A549 (cell line): ENCODE data around the gene TMEM144.

Source experiments
- JUN ChIP-seq, 2 experiments: fragments of >200 bp; sonication (Bioruptor Twin); formaldehyde crosslinking; IDR thresholded peaks; 2 replicates in 1 of 2; 3 replicates in 1 of 2; pipeline ENCODE4 v1.6.1; 2016 to 2017
- JUNB ChIP-seq: fragments of >200 bp; sonication (Bioruptor Twin); formaldehyde crosslinking; IDR thresholded peaks from 2 replicates; pipeline ENCODE4 v1.6.1; 2016
- POLR2A ChIP-seq: IDR thresholded peaks from 2 replicates; pipeline ENCODE4 v1.6.1; 2012; ENCODE audit warnings: mild to moderate bottlenecking, low read length
- RCOR1 ChIP-seq: fragments of 150-350 bp; IDR thresholded peaks from 2 replicates; pipeline ENCODE4 v1.6.1; 2014; ENCODE audit warnings: antibody characterized with exemption, low read length, low read depth
- TF ChIP-seq, protein P1 (sequence below): fragments of >200 bp; sonication (Bioruptor Twin); formaldehyde crosslinking; IDR thresholded peaks from 3 replicates; pipeline ENCODE4 v1.5.1; 2016
- TF ChIP-seq, protein P2 (sequence below): fragments of 450-650 bp; IDR thresholded peaks from 2 replicates; pipeline ENCODE4 v1.6.1; 2014; ENCODE audit warnings: antibody characterized with exemption

DNA sequence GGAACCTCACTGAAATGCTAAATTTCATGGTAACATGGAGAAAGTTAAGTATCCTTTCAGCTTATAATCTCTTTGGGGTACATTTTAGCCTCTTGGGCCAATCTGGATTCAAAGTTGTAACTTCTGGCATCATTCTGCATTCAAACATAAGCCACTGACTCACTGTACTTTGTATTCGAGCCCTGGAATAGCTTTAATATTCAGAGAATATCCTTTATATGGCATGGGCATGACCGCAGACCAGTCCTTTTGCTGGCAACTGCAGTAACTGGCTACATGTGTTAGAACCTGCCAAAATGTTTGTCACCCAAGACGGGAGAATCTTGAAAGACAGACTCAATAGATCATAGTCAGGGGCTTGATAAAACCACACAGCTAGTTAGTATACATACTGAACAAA, 40.8 kb upstream of the TMEM144 start:
- no peak for TF ChIP-seq JUN (IDR thresholded peaks at IDR 0.05)
- no peak for TF ChIP-seq JUNB
- TF ChIP-seq POLR2A, result no peak
- TF ChIP-seq, protein P1, sequence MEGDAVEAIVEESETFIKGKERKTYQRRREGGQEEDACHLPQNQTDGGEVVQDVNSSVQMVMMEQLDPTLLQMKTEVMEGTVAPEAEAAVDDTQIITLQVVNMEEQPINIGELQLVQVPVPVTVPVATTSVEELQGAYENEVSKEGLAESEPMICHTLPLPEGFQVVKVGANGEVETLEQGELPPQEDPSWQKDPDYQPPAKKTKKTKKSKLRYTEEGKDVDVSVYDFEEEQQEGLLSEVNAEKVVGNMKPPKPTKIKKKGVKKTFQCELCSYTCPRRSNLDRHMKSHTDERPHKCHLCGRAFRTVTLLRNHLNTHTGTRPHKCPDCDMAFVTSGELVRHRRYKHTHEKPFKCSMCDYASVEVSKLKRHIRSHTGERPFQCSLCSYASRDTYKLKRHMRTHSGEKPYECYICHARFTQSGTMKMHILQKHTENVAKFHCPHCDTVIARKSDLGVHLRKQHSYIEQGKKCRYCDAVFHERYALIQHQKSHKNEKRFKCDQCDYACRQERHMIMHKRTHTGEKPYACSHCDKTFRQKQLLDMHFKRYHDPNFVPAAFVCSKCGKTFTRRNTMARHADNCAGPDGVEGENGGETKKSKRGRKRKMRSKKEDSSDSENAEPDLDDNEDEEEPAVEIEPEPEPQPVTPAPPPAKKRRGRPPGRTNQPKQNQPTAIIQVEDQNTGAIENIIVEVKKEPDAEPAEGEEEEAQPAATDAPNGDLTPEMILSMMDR, result no peak
- TF ChIP-seq RCOR1, result no peak
- TF ChIP-seq, protein P2, sequence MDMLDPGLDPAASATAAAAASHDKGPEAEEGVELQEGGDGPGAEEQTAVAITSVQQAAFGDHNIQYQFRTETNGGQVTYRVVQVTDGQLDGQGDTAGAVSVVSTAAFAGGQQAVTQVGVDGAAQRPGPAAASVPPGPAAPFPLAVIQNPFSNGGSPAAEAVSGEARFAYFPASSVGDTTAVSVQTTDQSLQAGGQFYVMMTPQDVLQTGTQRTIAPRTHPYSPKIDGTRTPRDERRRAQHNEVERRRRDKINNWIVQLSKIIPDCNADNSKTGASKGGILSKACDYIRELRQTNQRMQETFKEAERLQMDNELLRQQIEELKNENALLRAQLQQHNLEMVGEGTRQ, result no peak
